Hepatocyte (in vitro differentiated cells): Measurements from ENCODE around the gene ESYT3. TPM values are rescaled to one million over a fixed set of nuclear protein-coding genes. Genes with fewer than 3 reads are reported as not detected.

Experiments used
- DNase-seq: peaks from one replicate; pipeline ENCODE4 v3.0.0-alpha.2; 2016; ENCODE audit warnings: low spot score
- H2AFZ ChIP-seq: fragments of 200-600 bp; sonication (generic); 2 replicates; pipeline ENCODE4 v1.6.0; 2016; ENCODE audit warnings: antibody characterized with exemption, mild to moderate bottlenecking
- H3K27ac ChIP-seq: fragments of 200-600 bp; sonication (generic); 2 replicates; pipeline ENCODE4 v1.5.1; 2016; ENCODE audit warnings: mild to moderate bottlenecking
- H3K27me3 ChIP-seq: fragments of 200-600 bp; sonication (generic); 2 replicates; pipeline ENCODE4 v1.6.1; 2016
- H3K36me3 ChIP-seq: fragments of 200-600 bp; sonication (generic); replicated peaks from 2 replicates; pipeline ENCODE4 v1.5.1; 2016; ENCODE audit warnings: low read depth; ENCODE audit not compliant: insufficient read depth
- H3K4me1 ChIP-seq: fragments of 200-600 bp; sonication (generic); 2 replicates; pipeline ENCODE4 v1.5.1; 2016; ENCODE audit warnings: mild to moderate bottlenecking, moderate library complexity; ENCODE audit not compliant: insufficient read depth
- H3K4me2 ChIP-seq: fragments of 200-600 bp; sonication (generic); 2 replicates; pipeline ENCODE4 v1.6.0; 2016
- H3K4me3 ChIP-seq: fragments of 200-600 bp; sonication (generic); 2 replicates; pipeline ENCODE4 v1.5.1; 2016; ENCODE audit warnings: mild to moderate bottlenecking
- H3K79me2 ChIP-seq: fragments of 200-600 bp; sonication (generic); 2 replicates; pipeline ENCODE4 v1.6.0; 2017; ENCODE audit warnings: mild to moderate bottlenecking
- H3K9me2 ChIP-seq: fragments of 200-600 bp; sonication (generic); replicated peaks from 2 replicates; pipeline ENCODE4 v1.6.0; 2017; ENCODE audit warnings: mild to moderate bottlenecking; ENCODE audit not compliant: insufficient read depth
- H3K9me3 ChIP-seq: fragments of 200-600 bp; sonication (generic); 2 replicates; pipeline ENCODE4 v1.5.1; 2016; ENCODE audit warnings: low read depth, mild to moderate bottlenecking
- H4K20me1 ChIP-seq: fragments of 200-600 bp; sonication (generic); 2 replicates; pipeline ENCODE4 v1.6.0; 2016; ENCODE audit warnings: mild to moderate bottlenecking; ENCODE audit not compliant: insufficient read depth, poor library complexity, severe bottlenecking
- EZH2 ChIP-seq: fragments of 200-600 bp; sonication (generic); IDR thresholded peaks from 2 replicates; pipeline ENCODE4 v1.6.1; 2016; ENCODE audit warnings: antibody characterized with exemption, mild to moderate bottlenecking, borderline replicate concordance
- EZH2phosphoT487 ChIP-seq: fragments of 200-600 bp; sonication (generic); IDR thresholded peaks from one replicate; pipeline ENCODE4 v1.6.1; 2018; ENCODE audit warnings: antibody characterized with exemption, mild to moderate bottlenecking, low read depth, moderate library complexity; ENCODE audit not compliant: unreplicated experiment, severe bottlenecking
- WGBS: methylation state at CpG from one replicate; pipeline ENCODE4 v1.1.6; 2016; ENCODE audit warnings: low lambda C conversion rate; ENCODE audit errors: missing lambda C conversion rate; 5-methylcytosine and 5-hydroxymethylcytosine counted together
- polyA plus RNA-seq: library from polyadenylated mRNA; unstranded; fragments of >200 nt; fragmentation: Nextera tagmentation; extraction: Ambion mirVana; gene quantifications from 2 replicates; pipeline ENCODE4 v1.2.1, GENCODE V29; 2016
- total RNA-seq: library from RNA; depleted of rRNA; stranded (reverse); fragments of >200 nt; gene quantifications from 2 replicates; pipeline ENCODE4 v1.2.3, GENCODE V29; 2014
- TF ChIP-seq, protein P1 (sequence below): fragments of 200-600 bp; sonication (generic); IDR thresholded peaks from 2 replicates; pipeline ENCODE4 v1.5.1; 2016; ENCODE audit warnings: antibody characterized with exemption, mild to moderate bottlenecking; ENCODE audit not compliant: poor library complexity

Gene ESYT3
- total and polyA plus RNA-seq, 2 experiments from 2014 or later, result 0.47 to 1.1 TPM

DNA sequence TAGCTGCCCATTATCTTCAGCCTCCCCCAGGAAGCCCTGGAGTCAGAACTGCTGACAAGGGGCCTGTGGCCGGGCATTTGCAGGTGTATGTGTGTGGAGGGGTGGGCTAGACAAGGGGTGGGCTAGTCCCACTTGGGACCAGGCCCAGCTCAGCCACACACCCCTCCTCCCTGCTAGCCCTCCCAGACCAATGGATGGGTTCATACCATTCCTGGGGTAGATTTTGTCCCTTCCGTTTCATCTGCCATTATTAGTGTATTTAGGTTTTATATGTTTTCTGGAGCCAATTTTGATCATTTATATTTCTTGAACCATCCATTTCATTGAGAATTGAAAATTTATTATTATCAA lies 43.9 kb upstream of the ESYT3 start:
- Histone ChIP-seq H3K36me3 (no peaks in the 10 kb centered on the region), H3K9me2 (no peaks in the 10 kb centered on the region), H2AFZ (no peak overlapping the region), H3K79me2 (no peaks in the 10 kb centered on the region), H3K4me1 (no peaks in the 10 kb centered on the region), H4K20me1 (no peaks in the 10 kb centered on the region), H3K27me3 (no peaks in the 10 kb centered on the region), H3K9me3 (no peaks in the 10 kb centered on the region), H3K4me2 (no peak overlapping the region), H3K27ac (peak overlapping the region; percentile 39), H3K4me3 (no peak overlapping the region)
- TF ChIP-seq EZH2phosphoT487, result no peak
- DNase-seq, result no peak
- WGBS, result 76% methylated on average over 2 of the region's 2 CpGs

GRCh38 chr3:138394156-138394555 lies 40.3 kb upstream of the ESYT3 start:
- no peaks in the 10 kb centered on the region for H3K4me1 ChIP-seq
- H3K4me3 ChIP-seq, result no peak overlapping the region
- H3K4me2 ChIP-seq, result no peak overlapping the region
- H3K27ac ChIP-seq, result no peak overlapping the region
- H3K36me3 ChIP-seq, result no peaks in the 10 kb centered on the region
- DNase-seq, result no peak
- WGBS, result 99% methylated on average over 4 of the region's 4 CpGs
- no peaks in the 10 kb centered on the region for H3K27me3 ChIP-seq
- H3K79me2 ChIP-seq, result no peaks in the 10 kb centered on the region
- H4K20me1 ChIP-seq, result no peaks in the 10 kb centered on the region
- H3K9me3 ChIP-seq, result no peaks in the 10 kb centered on the region
- H2AFZ ChIP-seq, result no peak overlapping the region
- TF ChIP-seq EZH2phosphoT487 (no peak), EZH2 (no peak)
- TF ChIP-seq, protein P1, sequence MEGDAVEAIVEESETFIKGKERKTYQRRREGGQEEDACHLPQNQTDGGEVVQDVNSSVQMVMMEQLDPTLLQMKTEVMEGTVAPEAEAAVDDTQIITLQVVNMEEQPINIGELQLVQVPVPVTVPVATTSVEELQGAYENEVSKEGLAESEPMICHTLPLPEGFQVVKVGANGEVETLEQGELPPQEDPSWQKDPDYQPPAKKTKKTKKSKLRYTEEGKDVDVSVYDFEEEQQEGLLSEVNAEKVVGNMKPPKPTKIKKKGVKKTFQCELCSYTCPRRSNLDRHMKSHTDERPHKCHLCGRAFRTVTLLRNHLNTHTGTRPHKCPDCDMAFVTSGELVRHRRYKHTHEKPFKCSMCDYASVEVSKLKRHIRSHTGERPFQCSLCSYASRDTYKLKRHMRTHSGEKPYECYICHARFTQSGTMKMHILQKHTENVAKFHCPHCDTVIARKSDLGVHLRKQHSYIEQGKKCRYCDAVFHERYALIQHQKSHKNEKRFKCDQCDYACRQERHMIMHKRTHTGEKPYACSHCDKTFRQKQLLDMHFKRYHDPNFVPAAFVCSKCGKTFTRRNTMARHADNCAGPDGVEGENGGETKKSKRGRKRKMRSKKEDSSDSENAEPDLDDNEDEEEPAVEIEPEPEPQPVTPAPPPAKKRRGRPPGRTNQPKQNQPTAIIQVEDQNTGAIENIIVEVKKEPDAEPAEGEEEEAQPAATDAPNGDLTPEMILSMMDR, result no peak
- no peaks in the 10 kb centered on the region for H3K9me2 ChIP-seq

- H3K27me3 ChIP-seq, result no peaks in the 10 kb centered on the region
- no peak overlapping the region for H2AFZ ChIP-seq
- H3K9me2 ChIP-seq, result no peaks in the 10 kb centered on the region
- no peak overlapping the region for H3K27ac ChIP-seq
- no peaks in the 10 kb centered on the region for H3K4me1 ChIP-seq
- no peak for DNase-seq
- H3K4me2 ChIP-seq, result no peak overlapping the region
- H3K9me3 ChIP-seq, result no peaks in the 10 kb centered on the region
- 94% methylated on average over 5 of the region's 5 CpGs for WGBS
- H4K20me1 ChIP-seq, result no peaks in the 10 kb centered on the region
- H3K36me3 ChIP-seq, result no peaks in the 10 kb centered on the region
- TF ChIP-seq, protein P1, result no peak
- TF ChIP-seq EZH2phosphoT487 (no peak), EZH2 (no peak)
- H3K4me3 ChIP-seq, result no peak overlapping the region
- no peaks in the 10 kb centered on the region for H3K79me2 ChIP-seq
Observed at GRCh38 chr3:138394686-138395085, 39.7 kb upstream of the ESYT3 start.

DNA sequence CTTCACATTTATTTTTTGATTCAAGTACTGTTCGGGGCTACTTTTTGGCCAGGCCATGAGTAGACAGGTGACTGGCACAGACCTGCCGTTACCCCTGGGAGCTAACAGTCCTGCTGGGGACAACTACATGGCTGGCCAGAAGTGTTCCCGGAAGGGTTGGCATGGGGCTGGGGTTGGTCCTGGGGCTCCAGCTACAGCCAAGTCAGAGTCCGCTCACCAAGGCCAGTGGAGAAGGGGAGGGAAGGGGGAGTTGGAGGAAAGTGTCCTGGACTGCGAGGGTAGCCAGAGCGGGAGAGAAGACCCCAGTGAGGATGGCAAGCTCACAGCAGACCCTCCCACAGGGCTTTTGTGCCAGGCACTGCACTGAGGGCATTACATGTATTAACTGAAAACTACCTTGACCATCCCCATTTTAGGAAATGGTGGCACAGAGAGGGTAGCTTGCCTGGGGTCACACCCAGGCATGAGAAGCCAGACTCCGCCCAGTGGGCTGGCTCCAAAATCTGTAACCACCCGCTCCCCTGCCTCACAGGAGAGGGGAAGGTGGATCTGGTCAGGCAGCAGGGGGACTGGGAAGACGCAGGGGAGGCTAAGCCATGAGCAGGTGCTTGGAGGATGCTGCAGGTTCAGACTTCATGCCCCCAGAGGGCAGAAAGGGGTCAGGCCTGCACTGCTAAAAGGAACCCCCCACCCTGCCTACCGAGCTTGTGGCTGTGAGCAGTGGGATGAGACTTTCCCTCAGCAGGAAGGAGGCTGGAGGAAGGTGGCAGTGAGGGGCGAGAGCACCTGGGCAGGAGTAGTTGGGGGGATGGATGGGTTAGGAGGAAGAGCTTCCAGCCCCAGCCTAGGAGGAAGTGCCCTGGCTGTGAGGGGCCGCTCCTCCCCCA lies 38.3 kb upstream of the ESYT3 start:
- Histone ChIP-seq H3K27ac (no peak overlapping the region), H2AFZ (no peak overlapping the region), H4K20me1 (no peaks in the 10 kb centered on the region), H3K79me2 (no peaks in the 10 kb centered on the region), H3K9me3 (no peaks in the 10 kb centered on the region), H3K9me2 (no peaks in the 10 kb centered on the region), H3K4me2 (no peak overlapping the region), H3K36me3 (no peaks in the 10 kb centered on the region), H3K27me3 (no peaks in the 10 kb centered on the region), H3K4me1 (no peaks in the 10 kb centered on the region), H3K4me3 (no peak overlapping the region)
- no peak for DNase-seq
- 92% methylated on average over 12 of the region's 12 CpGs for WGBS
- TF ChIP-seq EZH2 (no peak), EZH2phosphoT487 (no peak)
- TF ChIP-seq, protein P1, result no peak
